Measurements from ENCODE around the gene CEP104.

CEP104 gene

GRCh38 chr1:3852091-3852490 lies 4.9 kb downstream of the CEP104 start:
- peaks cover 36% of the 10 kb centered on the region for H3K36me3 Mint-ChIP-seq (ENCODE audit: insufficient read depth)
- H3K4me1 Mint-ChIP-seq: peaks cover 14% of the 10 kb centered on the region
- no peaks in the 10 kb centered on the region for H3K27me3 Mint-ChIP-seq
- no peak overlapping the region for H3K27ac Mint-ChIP-seq (ENCODE audit: low read depth)
- H3K4me3 Mint-ChIP-seq: no peak overlapping the region
- H3K9me3 Mint-ChIP-seq: no peaks in the 10 kb centered on the region
- no peak for ATAC-seq (replicated peaks; ENCODE audit: extremely low read depth, poor library complexity, severe bottlenecking)
- no peak for DNase-seq (ENCODE audit: low spot score in 2 of 2)

GRCh38 chr1:3851292-3851691 lies 5.7 kb downstream of the CEP104 start:
- no peak overlapping the region for H3K27ac Mint-ChIP-seq (ENCODE audit: low read depth)
- H3K27me3 Mint-ChIP-seq: no peaks in the 10 kb centered on the region
- DNase-seq (ENCODE audit: low spot score in 2 of 2) (no peak), ATAC-seq (replicated peaks; ENCODE audit: extremely low read depth, poor library complexity, severe bottlenecking) (no peak)
- no peaks in the 10 kb centered on the region for H3K9me3 Mint-ChIP-seq
- H3K4me3 Mint-ChIP-seq: no peak overlapping the region
- H3K4me1 Mint-ChIP-seq: peaks cover 13% of the 10 kb centered on the region
- H3K36me3 Mint-ChIP-seq (ENCODE audit: insufficient read depth): peaks cover 38% of the 10 kb centered on the region

GRCh38 chr1:3850857-3851256 lies 6.2 kb downstream of the CEP104 start:
- Mint-ChIP-seq H3K27me3 (no peaks in the 10 kb centered on the region), H3K9me3 (no peaks in the 10 kb centered on the region), H3K27ac (ENCODE audit: low read depth) (no peak overlapping the region), H3K36me3 (ENCODE audit: insufficient read depth) (peaks cover 37% of the 10 kb centered on the region), H3K4me1 (peaks cover 13% of the 10 kb centered on the region), H3K4me3 (no peak overlapping the region)
- no peak for ATAC-seq (replicated peaks; ENCODE audit: extremely low read depth, poor library complexity, severe bottlenecking)
- DNase-seq (ENCODE audit: low spot score in 2 of 2): no peak

GRCh38 chr1:3847081-3847480 lies 9.9 kb downstream of the CEP104 start:
- H3K4me3 Mint-ChIP-seq: no peak overlapping the region
- no peak for DNase-seq (ENCODE audit: low spot score in 2 of 2)
- H3K4me1 Mint-ChIP-seq: no peaks in the 10 kb centered on the region
- no peaks in the 10 kb centered on the region for H3K9me3 Mint-ChIP-seq
- peaks cover 59% of the 10 kb centered on the region for H3K36me3 Mint-ChIP-seq (ENCODE audit: insufficient read depth)
- no peak for ATAC-seq (replicated peaks; ENCODE audit: extremely low read depth, poor library complexity, severe bottlenecking)
- no peak overlapping the region for H3K27ac Mint-ChIP-seq (ENCODE audit: low read depth)
- no peaks in the 10 kb centered on the region for H3K27me3 Mint-ChIP-seq

- Mint-ChIP-seq H3K27me3 (no peaks in the 10 kb centered on the region), H3K36me3 (ENCODE audit: insufficient read depth) (peaks cover 63% of the 10 kb centered on the region), H3K9me3 (no peaks in the 10 kb centered on the region), H3K4me1 (no peaks in the 10 kb centered on the region), H3K4me3 (no peak overlapping the region), H3K27ac (ENCODE audit: low read depth) (no peak overlapping the region)
- no peak for ATAC-seq (replicated peaks; ENCODE audit: extremely low read depth, poor library complexity, severe bottlenecking)
- no peak for DNase-seq (ENCODE audit: low spot score in 2 of 2)
Observed at GRCh38 chr1:3846541-3846940, 10.5 kb downstream of the CEP104 start.

GRCh38 chr1:3842912-3843311 lies 14.1 kb downstream of the CEP104 start:
- DNase-seq (ENCODE audit: low spot score in 2 of 2): no peak
- no peak overlapping the region for H3K27ac Mint-ChIP-seq (ENCODE audit: low read depth)
- H3K4me1 Mint-ChIP-seq: no peaks in the 10 kb centered on the region
- no peak for ATAC-seq (replicated peaks; ENCODE audit: extremely low read depth, poor library complexity, severe bottlenecking)
- peaks cover 61% of the 10 kb centered on the region for H3K36me3 Mint-ChIP-seq (ENCODE audit: insufficient read depth)
- H3K9me3 Mint-ChIP-seq: no peaks in the 10 kb centered on the region
- no peak overlapping the region for H3K4me3 Mint-ChIP-seq
- H3K27me3 Mint-ChIP-seq: no peaks in the 10 kb centered on the region

- DNase-seq (ENCODE audit: low spot score in 2 of 2): no peak
- Mint-ChIP-seq H3K9me3 (no peaks in the 10 kb centered on the region), H3K4me3 (no peak overlapping the region), H3K36me3 (ENCODE audit: insufficient read depth) (peaks cover 57% of the 10 kb centered on the region), H3K27ac (ENCODE audit: low read depth) (no peak overlapping the region), H3K4me1 (no peaks in the 10 kb centered on the region), H3K27me3 (no peaks in the 10 kb centered on the region)
- no peak for ATAC-seq (replicated peaks; ENCODE audit: extremely low read depth, poor library complexity, severe bottlenecking)
Observed at GRCh38 chr1:3841491-3841890, 15.5 kb downstream of the CEP104 start.

- no peak for DNase-seq (ENCODE audit: low spot score in 2 of 2)
- Mint-ChIP-seq H3K27me3 (no peaks in the 10 kb centered on the region), H3K27ac (ENCODE audit: low read depth) (no peak overlapping the region), H3K4me1 (no peaks in the 10 kb centered on the region), H3K4me3 (no peak overlapping the region), H3K36me3 (ENCODE audit: insufficient read depth) (peaks cover 60% of the 10 kb centered on the region), H3K9me3 (no peaks in the 10 kb centered on the region)
- no peak for ATAC-seq (replicated peaks; ENCODE audit: extremely low read depth, poor library complexity, severe bottlenecking)
Observed at GRCh38 chr1:3838788-3839187, 18.2 kb downstream of the CEP104 start.

- no peaks in the 10 kb centered on the region for H3K9me3 Mint-ChIP-seq
- no peak overlapping the region for H3K4me3 Mint-ChIP-seq
- ATAC-seq (replicated peaks; ENCODE audit: extremely low read depth, poor library complexity, severe bottlenecking): no peak
- no peak overlapping the region for H3K27ac Mint-ChIP-seq (ENCODE audit: low read depth)
- no peaks in the 10 kb centered on the region for H3K4me1 Mint-ChIP-seq
- peaks cover 55% of the 10 kb centered on the region for H3K36me3 Mint-ChIP-seq (ENCODE audit: insufficient read depth)
- DNase-seq (ENCODE audit: low spot score in 2 of 2): no peak
- no peaks in the 10 kb centered on the region for H3K27me3 Mint-ChIP-seq
Observed at GRCh38 chr1:3837685-3838084, 19.3 kb downstream of the CEP104 start.

- Mint-ChIP-seq H3K4me1 (no peaks in the 10 kb centered on the region), H3K36me3 (ENCODE audit: insufficient read depth) (peaks cover 55% of the 10 kb centered on the region), H3K27me3 (no peaks in the 10 kb centered on the region), H3K27ac (ENCODE audit: low read depth) (no peak overlapping the region), H3K9me3 (no peaks in the 10 kb centered on the region), H3K4me3 (no peak overlapping the region)
- ATAC-seq (replicated peaks; ENCODE audit: extremely low read depth, poor library complexity, severe bottlenecking) (no peak), DNase-seq (ENCODE audit: low spot score in 2 of 2) (no peak)
Observed at GRCh38 chr1:3837200-3837599, 19.8 kb downstream of the CEP104 start.

- DNase-seq (ENCODE audit: low spot score in 2 of 2) (no peak), ATAC-seq (replicated peaks; ENCODE audit: extremely low read depth, poor library complexity, severe bottlenecking) (no peak)
- Mint-ChIP-seq H3K4me1 (no peaks in the 10 kb centered on the region), H3K27ac (ENCODE audit: low read depth) (no peak overlapping the region), H3K9me3 (no peaks in the 10 kb centered on the region), H3K36me3 (ENCODE audit: insufficient read depth) (peaks cover 53% of the 10 kb centered on the region), H3K27me3 (no peaks in the 10 kb centered on the region), H3K4me3 (no peak overlapping the region)
Observed at GRCh38 chr1:3836421-3836820, 20.6 kb downstream of the CEP104 start.

- no peak for ATAC-seq (replicated peaks; ENCODE audit: extremely low read depth, poor library complexity, severe bottlenecking)
- Mint-ChIP-seq H3K4me1 (no peaks in the 10 kb centered on the region), H3K27ac (ENCODE audit: low read depth) (no peak overlapping the region)
Observed at GRCh38 chr1:3834701-3835100, 22.3 kb downstream of the CEP104 start.

GRCh38 chr1:3831689-3832088 lies 25.3 kb downstream of the CEP104 start:
- DNase-seq (ENCODE audit: low spot score in 2 of 2) (no peak), ATAC-seq (replicated peaks; ENCODE audit: extremely low read depth, poor library complexity, severe bottlenecking) (no peak)
- Mint-ChIP-seq H3K27ac (ENCODE audit: low read depth) (no peak overlapping the region), H3K4me1 (no peaks in the 10 kb centered on the region), H3K9me3 (no peaks in the 10 kb centered on the region), H3K4me3 (no peak overlapping the region), H3K36me3 (ENCODE audit: insufficient read depth) (peaks cover 47% of the 10 kb centered on the region), H3K27me3 (no peaks in the 10 kb centered on the region)

More at GRCh38 chr1:3834701-3835100, 22.3 kb downstream of the CEP104 start:
- H3K27me3 Mint-ChIP-seq: no peaks in the 10 kb centered on the region
- no peaks in the 10 kb centered on the region for H3K9me3 Mint-ChIP-seq
- H3K36me3 Mint-ChIP-seq (ENCODE audit: insufficient read depth): peaks cover 54% of the 10 kb centered on the region
- no peak overlapping the region for H3K4me3 Mint-ChIP-seq
- DNase-seq (ENCODE audit: low spot score in 2 of 2): no peak

- Mint-ChIP-seq H3K4me3 (no peak overlapping the region), H3K27ac (ENCODE audit: low read depth) (no peak overlapping the region), H3K4me1 (no peaks in the 10 kb centered on the region), H3K36me3 (ENCODE audit: insufficient read depth) (peaks cover 37% of the 10 kb centered on the region), H3K27me3 (no peaks in the 10 kb centered on the region), H3K9me3 (no peaks in the 10 kb centered on the region)
- ATAC-seq (replicated peaks; ENCODE audit: extremely low read depth, poor library complexity, severe bottlenecking): no peak
- DNase-seq (ENCODE audit: low spot score in 2 of 2): no peak
Observed at GRCh38 chr1:3828391-3828790, 28.6 kb downstream of the CEP104 start.
